IPS-20b (cell line): ENCODE measurements around the gene GTPBP3.
A peak's percentile ranks its signal among the peaks of the same experiment; 100 is the strongest.
"Not testable (repeated sequence)": the region's sequence is repeated elsewhere in the genome, so short reads cannot be mapped to it uniquely, and the experiment has no call there.

Experiments used
- H3K27ac ChIP-seq: one replicate; pipeline ENCODE4 v1.5.1; 2013; ENCODE audit warnings: low read length
- H3K27me3 ChIP-seq: 2 replicates; pipeline ENCODE4 v1.6.1; 2013; ENCODE audit warnings: mild to moderate bottlenecking, low read length, inconsistent platforms; ENCODE audit not compliant: insufficient read depth
- H3K36me3 ChIP-seq: 2 replicates; pipeline ENCODE4 v1.6.1; 2013; ENCODE audit warnings: low read depth, mild to moderate bottlenecking, inconsistent platforms, low read length, moderate library complexity; ENCODE audit not compliant: insufficient read depth
- H3K4me1 ChIP-seq: 2 replicates; pipeline ENCODE4 v1.6.1; 2013; ENCODE audit warnings: mild to moderate bottlenecking, control low read depth, inconsistent platforms, low read length, moderate library complexity; ENCODE audit not compliant: insufficient read depth
- H3K4me3 ChIP-seq: 2 replicates; pipeline ENCODE4 v1.5.1; 2013; ENCODE audit warnings: mild to moderate bottlenecking, low read length, inconsistent platforms
- H3K9ac ChIP-seq: 2 replicates; pipeline ENCODE4 v1.6.1; 2013; ENCODE audit warnings: low read depth, mild to moderate bottlenecking, inconsistent platforms, low read length, moderate library complexity
- H3K9me3 ChIP-seq: 2 replicates; pipeline ENCODE4 v1.6.1; 2013; ENCODE audit warnings: mild to moderate bottlenecking, low read depth, low read length, inconsistent platforms; ENCODE audit not compliant: insufficient read depth

Gene GTPBP3

GRCh38 chr19:17336872-17337674 is at the start of gene GTPBP3:
TSS of gene GTPBP3 (plus strand) at chr19:17337553. CDS start at chr19:17337612, 59 bp downstream.
- H3K36me3 ChIP-seq: peaks cover 10% of the 10 kb centered on the region; the same call in 1 of the 2 replicates
- H3K9ac ChIP-seq: peak within 1 kb of the TSS; percentile 94
- H3K27me3 ChIP-seq: no peaks in the 10 kb centered on the region
- peak within 1 kb of the TSS; percentile 84 for H3K27ac ChIP-seq
- peak within 1 kb of the TSS; percentile 94 for H3K4me3 ChIP-seq
- H3K9me3 ChIP-seq: no peaks in the 10 kb centered on the region
- H3K4me1 ChIP-seq: peaks cover 5% of the 10 kb centered on the region; the same call in 1 of the 2 replicates

- Histone ChIP-seq H3K9ac (no peak overlapping the region), H3K4me1 (0 out of 2 replicates have a peak, but pooled peaks cover 3% of the 10 kb centered on the region), H3K4me3 (no peak overlapping the region), H3K27me3 (no peaks in the 10 kb centered on the region), H3K36me3 (0 out of 2 replicates have a peak, but pooled peaks cover 4% of the 10 kb centered on the region), H3K27ac (no peak overlapping the region), H3K9me3 (no peaks in the 10 kb centered on the region)
Measured at GRCh38 chr19:17289489-17289888, 47.9 kb upstream of the GTPBP3 start.

GRCh38 chr19:17292301-17293074 is 44.9 kb upstream of the GTPBP3 start:
- H3K36me3 ChIP-seq: peaks cover 6% of the 10 kb centered on the region; the same call in 1 of the 2 replicates
- no peaks in the 10 kb centered on the region for H3K27me3 ChIP-seq
- H3K27ac ChIP-seq: peak overlapping the region; percentile 55
- H3K9ac ChIP-seq: peak overlapping the region; percentile 88; the same call in 1 of the 2 replicates
- H3K4me3 ChIP-seq: peak overlapping the region; percentile 85
- H3K9me3 ChIP-seq: no peaks in the 10 kb centered on the region
- H3K4me1 ChIP-seq: 0 out of 2 replicates have a peak, but pooled peaks cover 3% of the 10 kb centered on the region

- Histone ChIP-seq H3K9ac (no peak overlapping the region), H3K9me3 (peaks cover 5% of the 10 kb centered on the region), H3K4me3 (peak overlapping the region; percentile 40; the same call in 1 of the 2 replicates), H3K36me3 (peaks cover 12% of the 10 kb centered on the region), H3K4me1 (0 out of 2 replicates have a peak, but pooled peaks cover 3% of the 10 kb centered on the region), H3K27ac (no peak overlapping the region), H3K27me3 (no peaks in the 10 kb centered on the region)
Measured at GRCh38 chr19:17293605-17294004, 43.7 kb upstream of the GTPBP3 start.

DNA sequence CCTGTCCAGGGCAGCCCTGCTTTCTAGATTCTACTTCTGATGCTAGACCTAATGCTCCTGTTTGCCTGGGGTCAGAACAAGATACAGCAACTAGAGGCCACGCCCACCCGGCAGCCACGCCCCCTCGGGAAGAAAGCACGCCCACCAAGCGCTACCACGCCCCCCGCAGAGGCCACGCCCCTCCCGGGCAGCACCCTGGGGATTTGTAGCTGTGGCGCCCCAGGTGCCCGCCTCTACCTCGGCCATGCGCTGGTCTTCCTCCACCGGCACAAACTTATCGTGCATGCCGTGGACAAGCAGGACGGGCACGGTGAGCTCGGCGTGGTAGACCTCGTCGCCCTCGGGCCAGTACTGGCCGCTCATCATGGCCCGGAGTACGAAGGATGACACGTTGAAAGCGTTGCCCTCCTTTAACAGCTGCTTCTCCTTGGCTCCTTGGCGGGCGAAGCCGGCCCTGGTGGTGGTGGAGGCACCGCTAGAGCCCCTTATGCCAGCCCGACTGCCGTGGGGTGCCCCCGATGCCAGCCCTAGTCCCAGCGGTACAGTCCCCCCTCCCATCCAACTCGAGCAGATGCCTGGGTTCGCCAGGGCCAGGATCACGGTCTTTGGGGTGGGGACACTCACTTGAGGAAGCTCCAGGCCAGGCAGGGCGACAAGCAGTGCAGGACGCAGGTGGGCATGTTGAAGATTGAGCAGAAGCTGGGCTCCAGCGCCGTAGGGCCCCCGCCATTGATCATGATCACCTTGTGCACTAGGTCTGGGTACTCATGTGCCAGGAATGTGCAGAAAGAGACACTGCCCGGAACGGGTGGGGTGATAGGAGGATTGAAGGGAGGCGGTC is 43.1 kb upstream of the GTPBP3 start:
- peak overlapping the region; percentile 40; the same call in 1 of the 2 replicates for H3K4me3 ChIP-seq
- H3K27me3 ChIP-seq: no peaks in the 10 kb centered on the region
- H3K27ac ChIP-seq: no peak overlapping the region
- 0 out of 2 replicates have a peak, but pooled peaks cover 3% of the 10 kb centered on the region for H3K4me1 ChIP-seq
- no peak overlapping the region for H3K9ac ChIP-seq
- H3K36me3 ChIP-seq: peaks cover 15% of the 10 kb centered on the region
- H3K9me3 ChIP-seq: peaks cover 5% of the 10 kb centered on the region

DNA sequence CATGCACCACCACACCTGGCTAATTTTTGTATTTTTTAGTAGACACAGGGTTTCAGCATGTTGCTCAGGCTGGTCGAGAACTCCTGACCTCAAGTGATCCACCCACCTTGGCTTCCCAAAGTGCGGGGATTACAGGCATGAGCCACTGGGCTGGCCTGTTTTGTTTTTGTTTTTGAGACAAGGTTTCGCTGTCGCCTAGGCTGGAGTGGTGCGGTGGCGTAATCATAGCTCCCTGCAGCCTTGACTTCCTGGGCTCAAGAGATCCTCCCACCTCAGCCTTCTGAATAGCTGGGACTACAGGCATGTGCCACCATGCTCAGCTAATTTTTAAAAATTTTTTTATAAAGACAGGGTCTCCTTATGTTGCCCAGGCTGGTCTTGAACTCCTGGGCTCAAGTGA is 41.8 kb upstream of the GTPBP3 start:
- not testable (repeated sequence) for H3K9ac ChIP-seq, H3K27me3 ChIP-seq, H3K9me3 ChIP-seq, H3K4me3 ChIP-seq, H3K4me1 ChIP-seq, H3K27ac ChIP-seq
- peaks cover 15% of the 10 kb centered on the region for H3K36me3 ChIP-seq

DNA sequence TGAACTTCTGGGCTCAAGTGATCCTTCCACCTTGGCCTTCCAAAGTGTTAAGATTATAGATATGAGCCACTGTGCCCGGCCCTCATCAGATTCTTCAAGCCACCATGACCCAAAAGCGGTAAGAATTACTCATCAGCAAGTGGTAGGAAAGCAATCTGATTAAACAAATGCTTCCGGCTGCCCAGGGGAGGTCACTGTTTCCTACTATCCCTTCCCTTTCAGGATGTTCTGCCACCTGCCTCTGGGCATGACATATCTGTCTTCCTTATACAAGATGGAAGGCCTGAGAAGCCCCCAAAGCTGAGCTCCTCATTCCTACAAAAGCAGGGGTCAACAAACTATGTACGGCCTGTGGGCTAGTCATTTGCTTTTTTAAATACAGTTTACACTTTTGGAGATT is 41.1 kb upstream of the GTPBP3 start:
- Histone ChIP-seq H3K36me3 (peaks cover 15% of the 10 kb centered on the region), H3K9ac (no peak overlapping the region), H3K4me1 (0 out of 2 replicates have a peak, but pooled peaks cover 3% of the 10 kb centered on the region), H3K9me3 (peaks cover 5% of the 10 kb centered on the region), H3K4me3 (no peak overlapping the region), H3K27ac (no peak overlapping the region), H3K27me3 (no peaks in the 10 kb centered on the region)

DNA sequence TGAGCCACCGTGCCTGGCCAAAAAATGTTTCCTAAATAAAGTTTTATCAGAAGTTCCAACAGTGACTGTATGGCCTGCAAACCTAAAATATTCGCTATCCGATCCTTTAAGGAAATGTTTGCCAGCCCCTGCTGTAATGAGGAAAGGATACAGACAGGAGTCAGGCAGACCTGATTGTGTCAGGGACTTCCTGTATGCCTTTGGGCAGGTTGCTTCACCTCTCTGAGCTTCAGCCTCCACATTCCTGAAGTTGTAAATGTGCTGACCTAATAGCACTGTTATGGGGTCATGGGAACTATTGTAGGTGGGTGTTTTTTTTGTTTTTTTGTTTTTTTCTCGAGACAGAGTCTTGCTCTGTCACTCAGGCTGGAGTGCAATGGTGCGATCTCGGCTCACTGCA is 40.4 kb upstream of the GTPBP3 start:
- Histone ChIP-seq H3K27ac (no peak overlapping the region), H3K27me3 (no peaks in the 10 kb centered on the region), H3K9ac (no peak overlapping the region), H3K9me3 (peaks cover 5% of the 10 kb centered on the region), H3K4me1 (peaks cover 3% of the 10 kb centered on the region; the same call in 1 of the 2 replicates), H3K36me3 (peaks cover 15% of the 10 kb centered on the region), H3K4me3 (no peak overlapping the region)

DNA sequence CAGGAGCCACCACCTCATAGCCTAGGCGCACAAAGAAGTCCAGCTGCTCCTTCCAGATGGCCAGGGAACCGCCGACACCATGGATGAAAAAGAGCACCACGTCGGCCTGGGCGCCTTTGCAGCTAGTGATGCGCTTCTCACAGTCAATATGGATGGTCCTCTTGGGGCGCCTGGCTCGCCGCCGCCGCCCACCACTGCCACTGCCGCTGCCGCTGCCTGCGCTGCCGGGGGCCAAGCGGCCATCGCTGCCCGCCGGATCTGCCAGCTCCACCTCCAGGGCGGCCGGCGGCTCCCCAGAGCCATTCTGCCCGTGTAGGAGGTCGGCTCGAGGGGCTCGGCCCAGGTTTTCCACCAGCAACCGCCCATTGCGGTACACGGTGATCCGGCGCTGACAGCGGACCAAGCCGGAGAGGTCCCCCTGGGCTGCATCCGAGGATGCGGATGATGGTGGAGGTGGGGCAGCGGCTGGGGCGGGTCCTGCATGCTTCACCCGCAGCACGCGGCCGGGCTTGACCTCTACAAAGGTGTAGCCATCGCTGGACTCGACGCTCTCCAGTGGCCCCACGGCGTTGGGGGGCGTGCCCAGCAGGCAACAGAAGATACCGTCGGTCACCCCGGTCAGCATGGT is 36.2 kb upstream of the GTPBP3 start:
- H3K27me3 ChIP-seq: no peaks in the 10 kb centered on the region
- peaks cover 9% of the 10 kb centered on the region; the same call in 1 of the 2 replicates for H3K4me1 ChIP-seq
- no peak overlapping the region for H3K4me3 ChIP-seq
- peaks cover 5% of the 10 kb centered on the region for H3K9me3 ChIP-seq
- no peak overlapping the region for H3K27ac ChIP-seq
- H3K36me3 ChIP-seq: peaks cover 8% of the 10 kb centered on the region
- no peak overlapping the region for H3K9ac ChIP-seq

DNA sequence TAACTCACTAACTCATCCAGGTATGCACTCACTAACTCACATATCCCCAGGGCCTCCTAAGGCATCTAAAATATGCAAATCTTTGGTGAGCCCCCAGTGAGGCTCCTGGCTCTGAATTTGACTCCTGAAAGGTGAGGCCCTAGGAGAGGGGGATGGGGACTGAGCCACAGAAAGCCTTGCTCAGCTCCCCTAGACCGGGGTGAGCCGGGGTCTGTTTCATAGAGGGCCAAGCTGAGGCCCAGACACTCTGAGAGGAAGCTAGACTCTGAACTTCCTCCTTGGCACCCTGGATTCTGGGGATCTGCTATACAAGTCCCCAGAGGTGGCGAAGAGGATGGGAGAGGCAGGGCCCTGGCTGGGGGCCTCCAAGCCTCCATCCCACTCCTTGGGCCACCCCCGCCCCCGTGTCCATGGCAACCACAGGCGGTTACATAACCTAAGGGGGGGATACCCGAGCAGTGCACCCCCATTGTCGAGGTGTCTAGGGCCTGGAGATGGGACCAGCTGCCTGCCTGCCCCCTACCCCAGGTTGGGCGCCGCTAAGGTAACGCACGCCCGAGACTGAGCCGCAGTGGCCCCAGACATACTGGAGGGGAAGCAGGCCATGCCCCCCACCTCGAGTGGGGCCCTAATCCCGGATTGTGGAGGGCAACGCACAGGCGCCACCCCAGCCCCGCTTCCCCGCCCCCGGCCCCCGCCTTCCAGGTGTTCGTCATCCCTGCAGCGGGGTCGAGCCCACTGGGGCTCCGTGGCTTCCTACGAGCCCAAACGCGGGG is 34.8 kb upstream of the GTPBP3 start:
- Histone ChIP-seq H3K4me1 (peaks cover 13% of the 10 kb centered on the region; the same call in 1 of the 2 replicates), H3K27me3 (no peaks in the 10 kb centered on the region), H3K9ac (peak overlapping the region; percentile 66), H3K36me3 (peaks cover 8% of the 10 kb centered on the region), H3K27ac (no peak overlapping the region), H3K4me3 (peak overlapping the region; percentile 68; the same call in 1 of the 2 replicates), H3K9me3 (peaks cover 5% of the 10 kb centered on the region)
